H4 (cell line): ENCODE data around the gene SAPCD1. TPM values are rescaled to one million over a fixed set of nuclear protein-coding genes. Genes with fewer than 3 reads are reported as not detected.
"Not testable (repeated sequence)": the region's sequence is repeated elsewhere in the genome, so short reads cannot be mapped to it uniquely, and the experiment has no call there.

Experiments used
- DNase-seq: peaks from one replicate; pipeline ENCODE4 v3.0.0-alpha.2; 2015; ENCODE audit warnings: low spot score
- total RNA-seq: library from RNA; depleted of rRNA; stranded (reverse); fragments of >200 nt; shearing (Covaris generic); gene quantifications from 2 replicates; pipeline ENCODE4 v1.2.3, GENCODE V29; 2014

Gene SAPCD1
- total RNA-seq, 1 experiment from 2014 or later = 0.21 TPM

DNA sequence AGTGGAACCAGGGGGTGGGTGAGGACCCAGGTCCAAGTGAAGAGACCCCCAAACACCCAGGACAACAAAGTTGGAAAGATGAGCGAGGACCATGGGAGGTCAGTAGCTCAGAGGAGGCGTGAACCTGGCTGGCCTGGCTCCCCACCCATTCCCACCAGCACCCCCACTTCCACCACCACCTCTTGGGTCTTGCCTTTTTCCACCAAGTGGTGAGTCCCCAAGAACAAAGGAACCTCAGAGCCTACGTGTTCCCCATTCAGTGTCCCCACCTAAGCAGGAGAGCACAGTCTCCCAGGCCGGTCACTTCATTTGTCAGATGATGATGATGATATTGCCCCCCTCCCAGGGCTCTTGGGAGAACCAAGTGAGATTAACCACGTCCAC is 15.2 kb downstream of the SAPCD1 start:
- no peak for DNase-seq

DNA sequence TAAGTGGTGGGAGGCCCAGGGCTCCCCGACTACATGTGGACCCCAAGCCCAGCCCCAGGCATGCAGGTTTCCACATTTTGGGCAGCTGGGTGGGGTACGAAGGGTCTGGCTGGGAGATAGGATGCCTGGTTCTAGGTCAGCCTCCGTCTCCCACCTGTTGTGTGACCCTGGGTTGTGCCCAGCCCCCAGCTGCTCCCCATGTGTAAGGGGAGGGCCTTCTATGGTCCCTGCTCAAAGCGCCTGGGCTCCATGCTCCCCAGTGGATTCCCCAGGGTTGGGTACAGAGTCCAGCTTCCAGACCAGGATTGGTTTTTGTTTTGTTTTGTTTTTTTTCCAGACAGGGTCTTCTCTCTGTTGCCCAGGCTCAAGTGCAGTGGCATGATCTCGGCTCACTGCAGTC is 15.7 kb downstream of the SAPCD1 start:
- DNase-seq = no peak

DNA sequence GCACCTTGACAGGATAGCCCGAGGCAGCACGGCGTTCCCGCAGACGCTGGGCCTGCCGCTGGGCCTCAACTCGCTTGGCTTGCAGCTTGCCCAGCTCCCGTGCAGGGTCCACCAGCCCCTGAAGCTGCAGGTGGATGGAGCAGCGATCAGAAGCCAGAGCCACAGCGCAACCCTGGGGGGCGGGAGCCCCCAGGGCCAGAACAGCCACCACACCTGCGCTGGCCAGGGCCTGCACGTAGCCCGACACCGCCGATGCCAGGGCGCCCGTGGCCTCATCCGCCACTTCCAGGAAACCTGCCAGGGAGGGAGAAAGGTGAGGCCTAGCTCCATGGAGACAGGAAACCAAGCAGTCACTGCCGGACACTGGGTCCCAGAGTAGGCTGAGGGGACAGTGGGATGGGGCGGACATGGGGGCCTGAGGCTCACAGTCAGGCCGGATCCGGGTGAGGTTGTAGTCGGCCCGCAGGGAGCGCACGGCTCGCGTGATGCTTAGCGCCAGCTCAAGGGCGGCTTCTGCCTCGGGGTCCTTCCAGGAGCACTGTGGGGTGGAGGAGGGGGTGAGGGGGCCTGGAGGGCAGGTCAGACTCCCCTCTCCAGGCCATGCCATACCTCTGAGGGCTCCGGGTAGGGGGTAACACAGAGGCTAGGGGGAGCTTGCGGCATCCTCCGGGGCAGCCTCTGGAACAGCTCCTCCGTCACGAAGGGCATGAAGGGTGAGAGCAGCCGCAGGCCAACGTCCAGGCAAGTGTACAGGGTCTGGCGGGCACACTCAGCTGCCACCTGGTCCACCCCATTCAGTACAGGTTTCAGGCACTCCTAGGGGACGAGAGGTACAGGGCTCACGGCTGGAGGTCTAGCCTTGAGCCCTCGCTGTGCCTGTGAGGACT is 16.8 kb downstream of the SAPCD1 start:
- no peak for DNase-seq

DNA sequence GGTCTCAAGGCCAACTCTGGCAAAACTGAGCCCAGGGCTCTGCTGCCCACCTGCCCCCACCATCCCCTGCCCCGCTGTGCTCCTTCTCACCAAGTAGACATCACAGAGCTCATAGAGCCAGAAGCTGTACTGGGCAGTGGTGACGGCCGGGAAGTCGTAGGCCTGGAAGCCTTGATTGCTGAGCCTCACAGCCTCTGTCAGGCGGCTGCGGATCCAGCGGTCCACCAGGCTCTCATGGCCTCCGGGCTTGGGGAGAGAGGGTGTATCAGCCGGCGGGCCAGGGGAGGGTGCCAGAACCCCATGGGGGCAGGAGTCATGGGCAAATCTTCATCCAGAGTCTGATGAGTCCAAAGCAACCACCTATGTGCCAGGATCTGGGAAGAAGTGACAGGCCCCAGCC is 17.5 kb downstream of the SAPCD1 start:
- no peak for DNase-seq

DNA sequence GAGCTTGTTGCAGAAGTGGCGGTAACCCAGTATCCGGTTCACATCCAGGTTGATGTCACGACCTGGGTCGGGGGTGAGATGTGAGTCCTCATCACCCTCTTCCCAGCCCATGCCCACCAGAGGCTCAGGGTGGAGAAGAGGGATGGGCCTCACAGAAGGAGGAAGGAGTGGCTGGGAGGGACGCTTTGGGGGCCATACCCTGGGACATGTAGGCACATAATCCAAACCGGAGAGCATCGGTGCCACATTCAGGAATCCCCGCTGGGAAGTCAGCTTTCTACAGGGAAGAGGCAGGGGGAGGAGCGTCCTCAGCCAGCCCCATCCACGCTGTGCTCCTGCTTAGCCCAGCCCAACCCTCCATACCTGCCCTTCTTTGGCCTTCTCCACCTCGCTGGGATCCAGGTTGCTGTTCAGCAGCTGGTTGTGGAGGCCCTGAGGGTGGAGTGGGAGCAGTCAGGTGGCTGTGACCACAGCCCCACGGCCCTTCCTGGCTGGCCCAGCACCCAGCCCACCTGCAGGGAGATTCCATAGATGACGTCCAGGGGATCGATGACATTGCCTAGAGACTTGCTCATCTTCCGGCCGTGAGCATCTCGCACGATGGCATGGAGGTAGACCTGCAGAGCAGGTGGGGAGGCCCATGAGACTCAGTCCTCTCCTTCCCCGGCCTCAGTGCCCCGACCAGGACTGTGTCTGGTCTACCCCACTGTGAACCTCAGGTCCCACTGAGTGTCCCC is 18.2 kb downstream of the SAPCD1 start:
- DNase-seq = no peak

DNA sequence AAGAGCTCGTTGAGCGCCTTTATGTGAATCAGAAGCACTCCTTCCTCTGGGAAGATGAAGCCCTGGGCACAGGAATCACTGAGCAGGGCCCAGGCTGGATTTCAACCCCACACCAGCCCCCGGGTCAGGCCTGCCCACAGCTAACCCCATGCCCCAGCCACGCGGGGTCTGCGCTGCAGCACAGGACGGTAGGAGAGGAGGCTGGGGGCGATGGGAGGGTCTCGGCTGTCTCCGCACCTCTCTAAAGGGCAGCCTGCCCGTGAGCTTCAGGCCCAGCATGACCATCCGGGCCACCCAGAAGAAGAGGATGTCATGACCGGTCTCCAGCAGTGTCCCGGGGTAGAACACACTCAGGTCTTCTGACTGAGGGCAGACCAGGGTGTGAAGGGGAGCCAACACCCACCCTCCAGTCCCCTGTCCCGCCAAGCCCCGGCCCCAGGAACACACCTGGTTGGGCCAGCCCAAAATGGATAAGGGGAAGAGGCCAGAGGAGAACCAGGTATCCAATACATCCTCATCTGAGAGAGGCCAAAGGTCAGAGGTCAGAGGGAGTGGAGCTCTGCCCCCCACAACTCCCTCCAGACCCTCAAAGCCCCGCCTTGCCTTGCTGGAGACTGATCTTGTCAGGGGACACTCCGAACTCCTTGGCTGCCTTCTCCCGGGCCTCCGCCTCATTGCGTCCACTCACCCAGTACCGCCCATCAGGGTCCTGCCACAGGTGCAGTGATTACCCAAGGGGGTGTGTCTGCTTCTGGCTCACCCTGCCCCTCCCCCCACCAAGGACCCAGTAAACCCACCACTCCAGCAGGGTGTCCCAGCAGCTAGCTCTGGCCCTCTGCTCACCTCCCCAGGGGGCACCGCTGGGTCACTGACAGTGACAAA is 19.0 kb downstream of the SAPCD1 start:
- no peak for DNase-seq

DNA sequence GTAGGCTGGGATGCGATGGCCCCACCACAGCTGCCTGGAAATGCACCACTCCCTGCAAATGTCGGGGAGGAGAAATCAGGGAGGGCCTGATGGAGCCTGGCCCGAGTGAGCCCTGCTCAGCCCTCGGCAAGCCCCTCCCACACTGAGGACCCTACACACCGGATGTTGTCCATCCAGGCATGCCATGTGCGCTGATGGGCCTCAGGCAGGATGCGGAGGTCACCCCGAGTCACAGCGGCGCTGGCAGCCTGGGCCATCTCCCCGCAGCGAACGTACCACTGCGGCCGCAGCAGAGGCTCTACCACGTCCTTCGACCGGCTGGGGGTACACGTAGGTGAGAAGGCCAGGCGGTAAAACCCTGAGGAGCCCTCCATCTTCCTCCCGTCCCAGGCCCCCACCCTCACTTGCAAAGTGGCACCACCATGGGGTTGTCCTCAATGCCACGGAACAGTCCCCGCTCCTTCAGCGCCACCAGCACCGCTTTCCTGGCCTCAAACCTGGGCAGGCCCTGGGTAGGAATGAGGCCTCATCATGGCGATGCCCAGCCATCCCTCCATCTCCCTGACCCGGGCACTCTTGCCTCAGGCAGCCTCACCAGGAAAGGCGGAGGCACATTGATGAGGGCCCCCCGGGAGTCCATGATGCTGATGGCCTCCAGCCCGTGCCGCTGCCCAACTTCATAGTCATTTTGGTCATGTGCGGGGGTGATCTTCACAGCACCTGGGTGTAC is 19.8 kb downstream of the SAPCD1 start:
- no peak for DNase-seq

DNA sequence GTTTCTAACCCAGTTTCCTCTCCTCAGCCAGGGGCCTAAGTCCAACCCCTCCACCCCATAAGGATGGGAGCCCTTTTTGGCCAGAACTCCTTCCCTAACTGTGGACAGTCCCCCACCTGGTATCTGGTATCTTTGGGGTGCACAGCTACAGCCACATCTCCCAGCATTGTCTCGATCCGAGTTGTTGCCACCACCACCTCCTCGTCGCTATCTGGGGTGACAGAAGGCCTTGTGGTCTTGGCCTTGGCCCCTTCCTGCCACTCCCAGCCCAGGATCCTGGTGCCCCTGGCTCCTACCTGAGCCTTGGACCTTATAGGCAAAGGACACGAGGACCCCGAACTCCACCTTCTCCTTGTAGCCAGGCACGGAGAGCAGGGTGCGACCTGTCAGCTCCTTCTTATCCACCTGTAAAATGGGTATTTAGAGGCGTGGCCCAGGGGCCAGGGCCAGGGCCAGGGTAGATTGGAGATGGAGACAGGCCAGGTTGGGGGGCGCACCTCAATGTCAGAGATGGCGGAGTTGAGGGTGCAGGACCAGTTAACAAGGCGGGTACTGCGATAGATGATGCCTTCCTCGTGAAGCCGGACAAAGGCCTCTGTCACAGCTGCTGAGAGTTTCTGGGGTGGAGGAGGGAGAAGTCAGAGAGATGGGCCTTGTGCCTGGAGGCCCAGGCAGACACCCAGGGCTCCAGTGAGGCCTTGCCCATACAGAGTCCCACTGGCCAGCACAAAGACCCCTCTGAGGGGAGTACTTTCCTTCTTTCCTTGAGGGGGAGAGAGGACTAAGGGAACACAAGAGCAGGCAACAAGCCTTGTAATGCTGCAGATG is 21.9 kb downstream of the SAPCD1 start:
- no peak for DNase-seq

DNA sequence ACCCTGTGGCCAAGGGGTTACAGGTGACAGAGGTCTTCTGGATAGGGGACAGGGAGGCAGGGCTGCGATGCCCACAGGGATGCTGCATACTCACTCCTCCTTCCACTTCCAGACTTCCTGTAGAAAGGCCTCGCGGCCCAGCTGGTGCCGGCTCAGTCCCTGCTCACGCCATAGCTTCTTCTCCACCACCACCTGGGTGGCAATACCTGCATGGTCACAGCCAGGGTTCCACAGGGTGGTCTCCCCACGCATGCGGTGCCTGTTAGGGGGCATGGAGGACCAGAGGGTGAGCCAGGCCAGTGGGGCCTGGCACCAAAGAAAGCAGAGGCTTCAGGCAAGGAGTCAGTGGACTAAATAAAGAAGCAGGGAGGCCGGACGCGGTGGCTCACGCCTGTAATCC is 23.0 kb downstream of the SAPCD1 start:
- no peak for DNase-seq

DNA sequence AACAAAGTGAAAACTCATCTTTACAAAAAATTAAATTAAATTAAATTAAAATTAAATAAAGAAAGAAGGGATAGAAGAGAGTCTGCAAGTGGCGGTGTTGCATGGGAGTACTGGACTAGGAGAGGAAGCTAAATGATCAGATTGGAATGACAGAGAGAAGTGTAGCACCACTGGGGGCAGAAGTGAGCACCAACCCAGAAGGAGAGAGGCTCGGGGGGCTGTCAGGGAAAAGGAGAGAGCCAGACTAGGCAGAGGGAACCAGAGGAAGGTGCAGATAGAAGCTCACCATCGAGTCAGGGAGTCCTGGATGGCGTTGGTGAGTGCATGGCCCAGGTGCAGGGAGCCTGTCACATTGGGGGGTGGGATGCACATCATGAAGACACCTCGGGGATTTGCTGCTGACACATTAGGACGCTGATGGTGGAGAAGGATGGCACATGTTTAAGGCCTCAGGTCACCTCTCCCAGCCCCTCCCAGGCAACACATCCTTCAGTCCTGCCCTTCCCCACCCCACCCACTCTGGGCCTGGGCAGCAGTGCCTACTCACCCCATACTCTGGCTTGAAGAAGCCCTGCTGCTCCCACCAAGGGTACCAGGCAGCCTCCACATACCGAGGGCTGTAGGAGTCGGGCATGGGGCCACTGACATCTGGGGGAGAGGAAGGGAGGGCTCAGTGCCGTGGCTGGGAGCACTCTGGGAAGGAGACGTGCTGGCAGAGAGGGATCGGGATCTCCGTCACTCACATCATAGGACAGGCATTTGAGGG is 29.1 kb downstream of the SAPCD1 start:
- DNase-seq = no peak

DNA sequence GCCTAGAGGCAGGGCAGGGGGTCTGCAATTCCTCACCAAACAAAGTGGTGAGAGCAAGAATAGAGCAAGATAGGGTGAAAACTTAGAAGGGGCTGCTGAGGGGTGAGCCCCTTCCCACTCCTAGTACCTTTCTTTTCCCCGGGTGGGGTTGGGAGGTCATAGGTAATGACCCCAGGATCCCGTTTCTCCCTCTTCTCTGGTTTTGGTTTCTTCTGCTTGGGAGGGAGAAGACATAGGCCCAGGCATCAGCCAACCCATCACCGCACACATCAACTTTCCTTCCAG is 29.6 kb downstream of the SAPCD1 start:
- DNase-seq = no peak

DNA sequence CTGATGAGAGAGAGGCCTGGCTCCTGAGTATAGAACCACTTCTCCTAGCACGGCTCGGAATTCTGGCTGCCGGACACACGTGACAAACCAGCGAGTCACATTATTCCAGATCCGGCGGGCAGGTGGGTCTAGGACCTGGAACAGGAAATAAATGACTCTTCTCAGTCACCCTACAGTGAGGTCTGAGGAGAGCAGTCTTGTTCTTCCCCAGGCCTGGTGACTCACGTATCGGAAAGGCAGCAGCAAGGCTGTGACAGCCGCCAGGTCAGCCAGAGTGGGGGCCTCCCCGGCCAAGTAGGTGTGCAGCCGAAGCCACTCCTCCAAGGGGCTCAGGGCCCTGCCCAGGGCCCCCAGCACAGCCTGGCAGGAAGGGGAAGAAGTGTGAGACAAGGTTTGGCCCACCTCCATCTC is 30.3 kb downstream of the SAPCD1 start:
- peak; percentile 53 for DNase-seq

DNA sequence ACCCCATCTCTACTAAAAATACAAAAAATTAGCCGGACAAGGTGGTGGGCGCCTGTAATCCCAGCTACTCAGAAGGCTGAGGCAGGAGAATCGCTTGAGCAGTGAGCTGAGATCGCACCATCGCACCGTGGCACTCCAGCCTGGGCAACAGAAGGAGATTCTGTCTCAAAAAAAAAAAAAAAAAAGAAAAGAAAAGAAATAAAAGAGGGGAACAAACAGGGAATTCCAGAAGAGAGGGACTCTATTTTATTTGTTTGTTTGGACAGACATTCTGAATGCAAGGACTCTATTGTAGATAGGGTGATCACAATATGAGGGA is 31.4 kb downstream of the SAPCD1 start:
- DNase-seq = not testable (repeated sequence)

DNA sequence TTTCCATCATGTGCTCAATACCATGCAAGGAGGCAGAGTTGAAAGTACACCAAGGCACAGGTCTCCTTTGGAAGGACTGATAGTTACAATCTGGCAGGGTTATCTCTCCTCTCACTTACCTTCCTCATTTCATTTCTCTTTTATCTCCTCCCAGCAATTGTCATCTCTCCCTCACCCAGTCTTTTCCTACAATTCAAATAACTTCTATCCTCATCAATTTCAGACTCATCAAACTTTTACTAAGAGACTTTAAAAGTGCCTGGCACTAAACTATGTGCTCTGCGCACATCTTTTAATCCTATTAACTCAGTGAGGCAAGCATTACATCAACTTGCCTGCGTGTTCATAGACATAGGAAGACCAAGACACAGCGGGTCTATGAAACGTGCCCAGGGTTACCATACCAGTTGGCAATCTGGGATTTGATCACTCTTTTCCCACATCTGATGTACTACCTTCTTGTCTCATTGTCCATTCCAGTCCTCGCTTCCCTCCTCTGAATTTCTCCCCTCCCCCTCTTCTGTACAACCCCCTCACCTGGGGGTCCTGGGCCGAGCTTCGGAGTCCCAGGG is 31.9 kb downstream of the SAPCD1 start:
- no peak for DNase-seq

DNA sequence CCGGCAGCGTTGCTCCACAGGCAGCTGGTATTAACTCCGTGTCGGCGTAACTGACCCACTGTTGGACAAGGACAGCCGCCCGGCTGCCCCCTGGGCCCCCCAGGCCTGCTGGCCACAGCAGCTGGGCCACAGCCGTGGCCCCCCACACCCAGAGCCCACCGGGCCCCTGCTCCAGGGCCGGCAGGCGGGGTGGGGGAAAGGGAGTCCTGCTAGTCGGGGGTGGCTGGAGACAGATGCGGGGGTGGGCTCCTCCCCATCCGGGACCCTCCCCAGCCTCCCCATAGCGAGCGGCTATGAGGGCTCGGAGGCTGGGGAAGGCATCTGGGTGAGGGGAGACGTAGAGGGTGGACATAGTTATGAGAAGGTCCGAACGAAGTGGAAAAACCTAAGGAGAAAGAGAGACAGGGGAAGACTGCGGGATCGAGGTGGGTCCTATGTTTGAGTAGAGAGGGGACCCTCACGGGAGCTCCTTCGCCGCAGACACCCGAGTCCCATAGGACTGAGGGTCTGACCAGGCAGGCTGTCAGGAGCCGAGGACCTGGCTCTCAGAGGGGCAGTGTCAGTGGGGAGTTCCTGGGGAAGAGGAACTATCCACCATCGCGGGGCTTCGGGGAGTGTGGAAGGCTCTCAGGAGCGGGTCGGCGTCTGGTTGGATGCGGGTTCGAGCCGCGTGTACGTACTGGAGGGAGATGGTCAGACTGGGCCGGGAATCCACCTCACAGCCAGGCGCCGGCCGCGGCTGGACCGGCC is 32.6 kb downstream of the SAPCD1 start:
- no peak for DNase-seq

DNA sequence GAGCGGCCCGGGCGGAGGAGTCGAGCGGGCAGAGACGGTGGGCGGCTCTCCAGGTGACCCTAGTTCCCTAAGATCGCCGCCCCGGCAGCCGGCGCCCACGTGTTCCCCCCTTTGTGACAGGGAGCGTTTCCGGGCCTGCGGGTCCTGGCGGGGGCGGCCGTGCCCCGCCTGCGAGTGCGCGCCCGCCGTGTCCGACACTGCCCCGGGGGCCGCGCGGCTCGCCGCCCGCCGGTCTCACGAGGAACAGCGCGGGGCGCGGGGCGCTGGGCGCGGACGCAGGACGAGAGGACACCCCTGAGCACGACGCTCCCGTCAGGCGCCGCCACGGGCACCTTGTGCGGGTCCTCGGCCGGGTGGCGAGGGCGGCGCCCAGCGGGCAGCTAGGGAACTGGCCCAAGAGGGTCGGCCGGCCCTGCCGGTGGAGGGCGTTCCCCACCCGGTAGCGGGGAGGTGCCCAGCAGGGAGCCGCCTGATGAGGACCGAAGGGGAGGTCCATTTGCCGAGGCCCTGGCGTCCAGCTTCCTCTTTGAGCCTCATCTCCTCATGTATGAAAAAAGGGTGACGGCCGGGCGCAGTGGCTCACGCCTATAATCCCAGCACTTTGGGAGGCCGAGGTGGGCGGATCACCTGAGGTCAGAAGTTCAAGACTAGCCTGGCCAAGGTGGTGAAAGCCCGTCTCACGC is 33.3 kb downstream of the SAPCD1 start, which contains the start of gene VARS1:
TSS of gene VARS1 (minus strand) at position 137 of the 683 bp plus-strand sequence. CDS start 535 bp downstream, outside the sequence.
- DNase-seq = peak; percentile 86

DNA sequence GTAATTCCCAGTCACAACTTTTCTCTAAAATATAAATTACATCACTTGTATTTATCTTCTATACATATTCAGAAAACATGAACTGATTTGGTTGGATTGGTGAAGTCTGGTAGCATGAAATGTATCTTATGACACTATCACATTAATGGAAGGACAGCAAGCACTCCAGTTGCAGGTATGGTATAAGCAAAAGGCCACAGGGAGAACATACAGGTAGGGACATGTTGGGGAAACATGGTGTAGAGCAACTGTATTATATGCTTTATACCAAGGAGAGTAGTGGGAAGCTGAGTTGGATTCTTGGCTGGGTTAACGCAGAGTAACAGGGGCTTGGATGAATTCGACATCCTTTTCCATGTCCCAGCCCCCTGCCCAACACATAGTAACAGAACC is 34.5 kb downstream of the SAPCD1 start:
- no peak for DNase-seq

DNA sequence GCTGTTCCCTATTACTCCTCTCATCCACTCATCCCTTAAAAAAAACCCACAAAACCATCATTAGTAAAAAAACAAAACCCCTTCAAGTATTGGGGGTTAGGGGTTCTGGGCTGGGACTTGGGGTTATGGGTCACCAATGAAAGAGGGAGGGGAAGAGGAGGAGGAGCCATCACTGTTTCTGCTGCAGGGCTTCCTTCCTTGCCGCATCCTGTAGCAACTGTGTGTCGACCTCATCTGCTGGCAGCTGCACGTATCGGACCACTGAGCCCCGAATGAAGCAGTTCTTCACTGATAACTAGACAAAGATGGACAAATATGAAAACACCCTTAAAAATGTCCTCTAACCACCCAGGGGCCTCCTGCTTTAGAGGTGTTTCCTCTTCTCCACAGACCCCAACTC is 35.1 kb downstream of the SAPCD1 start:
- DNase-seq = no peak
